K562 (cell line): Measurements from ENCODE around the gene GSS. TPM values are rescaled to one million over a fixed set of nuclear protein-coding genes. Genes with fewer than 3 reads are reported as not detected.

Experiments used
- ARID1B ChIP-seq: fragments of 450-650 bp; IDR thresholded peaks from 2 replicates; pipeline ENCODE4 v1.6.1; 2016; ENCODE audit warnings: antibody characterized with exemption, mild to moderate bottlenecking, inconsistent platforms
- CBX1 ChIP-seq: sonication (generic); IDR thresholded peaks from 2 replicates; pipeline ENCODE4 v1.6.1; 2016; ENCODE audit warnings: antibody characterized with exemption, low read depth, mild to moderate bottlenecking
- COPS2 ChIP-seq: fragments of 450-650 bp; conservative IDR thresholded peaks from 2 replicates; pipeline ENCODE4 v1.6.1; 2016; ENCODE audit warnings: mild to moderate bottlenecking, moderate library complexity
- CREBBP ChIP-seq: IDR thresholded peaks from one replicate; pipeline ENCODE4 v1.6.1; 2012; ENCODE audit warnings: low read depth, mild to moderate bottlenecking, control low read depth, inconsistent platforms, low read length
- ETV1 ChIP-seq: fragments of 450-650 bp; conservative IDR thresholded peaks from 2 replicates; pipeline ENCODE4 v1.6.1; 2016; ENCODE audit warnings: missing genetic modification characterization, control low read depth, low read depth, missing compliant biosample characterization
- EZH2 ChIP-seq: IDR thresholded peaks from 2 replicates; pipeline ENCODE4 v1.6.1; 2012; ENCODE audit warnings: low read depth, mild to moderate bottlenecking, inconsistent platforms, low read length, borderline replicate concordance
- KLF1 ChIP-seq: fragments of 450-650 bp; IDR thresholded peaks from 2 replicates; pipeline ENCODE4 v1.6.1; 2016; ENCODE audit warnings: missing genetic modification characterization, missing compliant biosample characterization
- MEF2D ChIP-seq: conservative IDR thresholded peaks from 2 replicates; pipeline ENCODE4 v1.6.1; 2016; ENCODE audit warnings: low read depth, missing genetic modification characterization, missing compliant biosample characterization
- MTF1 ChIP-seq: fragments of 250-450 bp; sonication (Bioruptor Pico); IDR thresholded peaks from 2 replicates; pipeline ENCODE4 v1.9.0; 2021; ENCODE audit warnings: moderate library complexity, mild to moderate bottlenecking, inconsistent platforms, borderline replicate concordance
- NELFE ChIP-seq: IDR thresholded peaks from 2 replicates; pipeline ENCODE4 v1.6.1; 2011; ENCODE audit warnings: mild to moderate bottlenecking; ENCODE audit not compliant: insufficient read depth, insufficient read length
- NFYB ChIP-seq: IDR thresholded peaks from 2 replicates; pipeline ENCODE4 v1.6.1; 2011; ENCODE audit warnings: mild to moderate bottlenecking, moderate library complexity; ENCODE audit not compliant: insufficient read length; ENCODE audit errors: extremely low read depth
- POLR3A ChIP-seq: IDR thresholded peaks from 2 replicates; pipeline ENCODE4 v1.6.1; 2011; ENCODE audit warnings: borderline replicate concordance, mild to moderate bottlenecking, moderate library complexity; ENCODE audit not compliant: insufficient read length, insufficient read depth; ENCODE audit errors: extremely low read depth
- RAD51 ChIP-seq: fragments of 450-650 bp; IDR thresholded peaks from 2 replicates; pipeline ENCODE4 v1.7.1; 2016; ENCODE audit warnings: low read depth, mild to moderate bottlenecking, borderline replicate concordance
- RUNX1 ChIP-seq: sonication (generic); IDR thresholded peaks from 2 replicates; pipeline ENCODE4 v1.6.1; 2016; ENCODE audit warnings: antibody characterized with exemption, low read depth
- TEAD2 ChIP-seq: fragments of 450-650 bp; IDR thresholded peaks from 2 replicates; pipeline ENCODE4 v1.6.1; 2016; ENCODE audit warnings: missing genetic modification characterization, control low read depth, missing compliant biosample characterization
- TSHZ1 ChIP-seq: fragments of 250-450 bp; sonication (Bioruptor Pico); IDR thresholded peaks from 2 replicates; pipeline ENCODE4 v1.4.0; 2020; ENCODE audit warnings: mild to moderate bottlenecking, moderate library complexity
- U2AF1 ChIP-seq: fragments of 200-400 bp; formaldehyde crosslinking; optimal IDR thresholded peaks from 2 replicates; pipeline ENCODE3; 2017; ENCODE audit warnings: mild to moderate bottlenecking, low read depth, low read length, moderate library complexity
- ZNF316 ChIP-seq: fragments of 450-650 bp; IDR thresholded peaks from 2 replicates; pipeline ENCODE4 v1.6.1; 2016
- ZNF717 ChIP-seq: fragments of 250-450 bp; sonication (Bioruptor Pico); IDR thresholded peaks from 2 replicates; pipeline ENCODE4 v1.5.0; 2021
- polyA plus RNA-seq, 8 experiments: library from polyadenylated mRNA; depleted of rRNA in 4 of 8; stranded (reverse) in 5 of 8; unstranded in 3 of 8; fragments of >200 nt; fragmentation: Nextera tagmentation in 2 of 8; fragmentation: Illumina TruSeq in 1 of 8; extraction: Ambion mirVana in 2 of 8; extraction: Trizol in 1 of 8; gene quantifications; 2 replicates each; pipeline versions ENCODE4 v1.2.1 to v1.2.3, GENCODE V29; 2011 to 2014; ENCODE audit warnings: inconsistent platforms in 1 of 8, missing spikeins in 1 of 8
- total RNA-seq, 7 experiments: library from RNA; depleted of rRNA in 6 of 7; stranded (reverse); fragments of >200 nt in 6 of 7; fragmentation: Illumina TruSeq in 2 of 7; extraction: Trizol in 2 of 7; gene quantifications; 2 replicates each; pipeline versions ENCODE4 v1.2.1 to v1.2.3, GENCODE V29; 2011 to 2021; ENCODE audit warnings: low replicate concordance in 1 of 7
- TF ChIP-seq, protein P1 (sequence below): sonication (generic); formaldehyde crosslinking; IDR thresholded peaks from 2 replicates; pipeline ENCODE4 v1.8.0; 2022; ENCODE audit warnings: missing genetic modification reagents, mild to moderate bottlenecking, borderline replicate concordance
- TF ChIP-seq, protein P2 (sequence below): fragments of 450-650 bp; formaldehyde crosslinking; IDR thresholded peaks from 2 replicates; pipeline ENCODE4 v1.4.0; 2020; ENCODE audit warnings: mild to moderate bottlenecking, mixed read lengths
- TF ChIP-seq, protein P3 (sequence below): sonication (generic); formaldehyde crosslinking; IDR thresholded peaks from 2 replicates; pipeline ENCODE4 v1.8.0; 2022; ENCODE audit warnings: missing genetic modification reagents, mild to moderate bottlenecking, borderline replicate concordance

The GSS gene
- total and polyA plus RNA-seq, 9 of the 15 experiments (the other 6 are each of a cell fraction or from before 2014, with no cell fraction given) = 18.4 to 165 (median 89.4) TPM

DNA sequence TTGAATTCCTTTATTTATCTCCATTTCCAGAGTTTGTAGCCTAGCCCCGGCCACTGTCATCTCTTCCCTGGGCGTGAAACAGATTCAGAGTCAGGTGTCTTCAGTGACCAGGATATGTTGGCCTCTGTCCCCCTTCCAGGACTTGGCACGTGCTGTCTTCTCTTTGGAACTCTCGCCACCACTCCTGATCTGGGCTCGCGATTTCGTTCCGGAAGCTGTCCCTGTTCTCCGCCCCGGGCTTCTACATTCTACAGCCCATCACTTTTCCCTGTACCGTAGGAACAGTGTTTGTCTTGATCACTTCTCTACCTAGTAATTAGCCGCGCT, 739 bp downstream of the GSS start (continued):
- TF ChIP-seq, protein P1, sequence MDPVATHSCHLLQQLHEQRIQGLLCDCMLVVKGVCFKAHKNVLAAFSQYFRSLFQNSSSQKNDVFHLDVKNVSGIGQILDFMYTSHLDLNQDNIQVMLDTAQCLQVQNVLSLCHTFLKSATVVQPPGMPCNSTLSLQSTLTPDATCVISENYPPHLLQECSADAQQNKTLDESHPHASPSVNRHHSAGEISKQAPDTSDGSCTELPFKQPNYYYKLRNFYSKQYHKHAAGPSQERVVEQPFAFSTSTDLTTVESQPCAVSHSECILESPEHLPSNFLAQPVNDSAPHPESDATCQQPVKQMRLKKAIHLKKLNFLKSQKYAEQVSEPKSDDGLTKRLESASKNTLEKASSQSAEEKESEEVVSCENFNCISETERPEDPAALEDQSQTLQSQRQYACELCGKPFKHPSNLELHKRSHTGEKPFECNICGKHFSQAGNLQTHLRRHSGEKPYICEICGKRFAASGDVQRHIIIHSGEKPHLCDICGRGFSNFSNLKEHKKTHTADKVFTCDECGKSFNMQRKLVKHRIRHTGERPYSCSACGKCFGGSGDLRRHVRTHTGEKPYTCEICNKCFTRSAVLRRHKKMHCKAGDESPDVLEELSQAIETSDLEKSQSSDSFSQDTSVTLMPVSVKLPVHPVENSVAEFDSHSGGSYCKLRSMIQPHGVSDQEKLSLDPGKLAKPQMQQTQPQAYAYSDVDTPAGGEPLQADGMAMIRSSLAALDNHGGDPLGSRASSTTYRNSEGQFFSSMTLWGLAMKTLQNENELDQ (CRISPR knock-in tag) = no peak
- TF ChIP-seq ETV1 (tag) (peak; percentile 36), CREBBP (no peak), POLR3A (no peak), MTF1 (CRISPR knock-in tag) (no peak), EZH2 (no peak), KLF1 (tag) (no peak), ARID1B (no peak), NFYB (no peak), ZNF717 (CRISPR knock-in tag) (no peak), RUNX1 (no peak), CBX1 (no peak), RAD51 (no peak), ZNF316 (no peak), U2AF1 (no peak), MEF2D (tag) (no peak), NELFE (no peak), COPS2 (no peak), TEAD2 (no peak), TSHZ1 (no peak)
- TF ChIP-seq, protein P2, sequence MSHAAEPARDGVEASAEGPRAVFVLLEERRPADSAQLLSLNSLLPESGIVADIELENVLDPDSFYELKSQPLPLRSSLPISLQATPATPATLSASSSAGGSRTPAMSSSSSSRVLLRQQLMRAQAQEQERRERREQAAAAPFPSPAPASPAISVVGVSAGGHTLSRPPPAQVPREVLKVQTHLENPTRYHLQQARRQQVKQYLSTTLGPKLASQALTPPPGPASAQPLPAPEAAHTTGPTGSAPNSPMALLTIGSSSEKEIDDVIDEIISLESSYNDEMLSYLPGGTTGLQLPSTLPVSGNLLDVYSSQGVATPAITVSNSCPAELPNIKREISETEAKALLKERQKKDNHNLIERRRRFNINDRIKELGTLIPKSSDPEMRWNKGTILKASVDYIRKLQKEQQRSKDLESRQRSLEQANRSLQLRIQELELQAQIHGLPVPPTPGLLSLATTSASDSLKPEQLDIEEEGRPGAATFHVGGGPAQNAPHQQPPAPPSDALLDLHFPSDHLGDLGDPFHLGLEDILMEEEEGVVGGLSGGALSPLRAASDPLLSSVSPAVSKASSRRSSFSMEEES (CRISPR knock-in tag) = 0 out of 2 replicates have a peak, but pooled peaks have one; percentile 15
- TF ChIP-seq, protein P3, sequence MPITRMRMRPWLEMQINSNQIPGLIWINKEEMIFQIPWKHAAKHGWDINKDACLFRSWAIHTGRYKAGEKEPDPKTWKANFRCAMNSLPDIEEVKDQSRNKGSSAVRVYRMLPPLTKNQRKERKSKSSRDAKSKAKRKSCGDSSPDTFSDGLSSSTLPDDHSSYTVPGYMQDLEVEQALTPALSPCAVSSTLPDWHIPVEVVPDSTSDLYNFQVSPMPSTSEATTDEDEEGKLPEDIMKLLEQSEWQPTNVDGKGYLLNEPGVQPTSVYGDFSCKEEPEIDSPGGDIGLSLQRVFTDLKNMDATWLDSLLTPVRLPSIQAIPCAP (CRISPR knock-in tag) = no peak
